ENCODE results near the gene SMCO1. TPM values are rescaled to one million over a fixed set of nuclear protein-coding genes. Genes with fewer than 3 reads are reported as not detected.

Gene SMCO1
- total RNA-seq, 1 donor from 2014 or later = not detected

GRCh38 chr3:196498297-196498696, 16.8 kb downstream of the SMCO1 start:
- H3K36me3 Mint-ChIP-seq (ENCODE audit: insufficient read depth) = peaks cover 4% of the 10 kb centered on the region

GRCh38 chr3:196496183-196496582, 19.0 kb downstream of the SMCO1 start:
- peaks cover 11% of the 10 kb centered on the region for H3K4me1 Mint-ChIP-seq (ENCODE audit: low read depth)
- H3K9me3 Mint-ChIP-seq (ENCODE audit: low read depth) = no peaks in the 10 kb centered on the region
- peaks cover 4% of the 10 kb centered on the region for H3K36me3 Mint-ChIP-seq (ENCODE audit: insufficient read depth)
- H3K27ac Mint-ChIP-seq = no peak overlapping the region
- DNase-seq (ENCODE audit: low spot score, unreplicated experiment) = no peak
- H3K27me3 Mint-ChIP-seq = no peaks in the 10 kb centered on the region
- H3K4me3 Mint-ChIP-seq (ENCODE audit: low read depth) = no peak overlapping the region
- TF ChIP-seq, protein P1, sequence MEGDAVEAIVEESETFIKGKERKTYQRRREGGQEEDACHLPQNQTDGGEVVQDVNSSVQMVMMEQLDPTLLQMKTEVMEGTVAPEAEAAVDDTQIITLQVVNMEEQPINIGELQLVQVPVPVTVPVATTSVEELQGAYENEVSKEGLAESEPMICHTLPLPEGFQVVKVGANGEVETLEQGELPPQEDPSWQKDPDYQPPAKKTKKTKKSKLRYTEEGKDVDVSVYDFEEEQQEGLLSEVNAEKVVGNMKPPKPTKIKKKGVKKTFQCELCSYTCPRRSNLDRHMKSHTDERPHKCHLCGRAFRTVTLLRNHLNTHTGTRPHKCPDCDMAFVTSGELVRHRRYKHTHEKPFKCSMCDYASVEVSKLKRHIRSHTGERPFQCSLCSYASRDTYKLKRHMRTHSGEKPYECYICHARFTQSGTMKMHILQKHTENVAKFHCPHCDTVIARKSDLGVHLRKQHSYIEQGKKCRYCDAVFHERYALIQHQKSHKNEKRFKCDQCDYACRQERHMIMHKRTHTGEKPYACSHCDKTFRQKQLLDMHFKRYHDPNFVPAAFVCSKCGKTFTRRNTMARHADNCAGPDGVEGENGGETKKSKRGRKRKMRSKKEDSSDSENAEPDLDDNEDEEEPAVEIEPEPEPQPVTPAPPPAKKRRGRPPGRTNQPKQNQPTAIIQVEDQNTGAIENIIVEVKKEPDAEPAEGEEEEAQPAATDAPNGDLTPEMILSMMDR (IDR thresholded peaks at IDR 0.05; ENCODE audit: unreplicated experiment) = no peak

More at GRCh38 chr3:196498297-196498696, 16.8 kb downstream of the SMCO1 start:
- Mint-ChIP-seq H3K4me1 (ENCODE audit: low read depth) (peaks cover 16% of the 10 kb centered on the region), H3K27ac (no peak overlapping the region), H3K27me3 (no peaks in the 10 kb centered on the region), H3K9me3 (ENCODE audit: low read depth) (no peaks in the 10 kb centered on the region), H3K4me3 (ENCODE audit: low read depth) (no peak overlapping the region)
- no peak for DNase-seq (ENCODE audit: low spot score, unreplicated experiment)
- TF ChIP-seq, protein P1 (IDR thresholded peaks at IDR 0.05; ENCODE audit: unreplicated experiment) = no peak

DNA sequence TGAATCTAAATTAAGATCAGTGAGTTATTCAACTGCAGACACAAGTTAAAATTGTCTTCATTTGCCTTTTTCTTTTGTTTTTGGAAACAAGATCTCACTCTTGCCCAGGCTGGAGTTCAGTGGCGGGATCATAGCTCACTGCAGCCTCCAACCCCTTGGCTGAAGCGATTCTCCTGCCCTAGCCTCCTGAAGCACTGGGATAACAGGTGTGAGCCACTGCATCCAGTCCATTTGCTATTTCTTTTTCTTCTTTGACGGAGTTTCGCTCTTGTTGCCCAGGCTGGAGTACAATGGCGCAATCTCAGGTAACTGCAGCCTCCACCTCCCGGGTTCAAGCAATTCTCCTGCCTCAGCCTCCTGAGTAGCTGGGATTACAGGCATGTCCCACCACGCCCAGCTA, 21.9 kb downstream of the SMCO1 start:
- no peak for DNase-seq (ENCODE audit: low spot score, unreplicated experiment)
- no peaks in the 10 kb centered on the region for H3K9me3 Mint-ChIP-seq (ENCODE audit: low read depth)
- peaks cover under 1% of the 10 kb centered on the region for H3K36me3 Mint-ChIP-seq (ENCODE audit: insufficient read depth)
- H3K27ac Mint-ChIP-seq = no peak overlapping the region
- H3K4me1 Mint-ChIP-seq (ENCODE audit: low read depth) = no peaks in the 10 kb centered on the region
- no peaks in the 10 kb centered on the region for H3K27me3 Mint-ChIP-seq
- TF ChIP-seq, protein P1 (IDR thresholded peaks at IDR 0.05; ENCODE audit: unreplicated experiment) = no peak
- H3K4me3 Mint-ChIP-seq (ENCODE audit: low read depth) = no peak overlapping the region

DNA sequence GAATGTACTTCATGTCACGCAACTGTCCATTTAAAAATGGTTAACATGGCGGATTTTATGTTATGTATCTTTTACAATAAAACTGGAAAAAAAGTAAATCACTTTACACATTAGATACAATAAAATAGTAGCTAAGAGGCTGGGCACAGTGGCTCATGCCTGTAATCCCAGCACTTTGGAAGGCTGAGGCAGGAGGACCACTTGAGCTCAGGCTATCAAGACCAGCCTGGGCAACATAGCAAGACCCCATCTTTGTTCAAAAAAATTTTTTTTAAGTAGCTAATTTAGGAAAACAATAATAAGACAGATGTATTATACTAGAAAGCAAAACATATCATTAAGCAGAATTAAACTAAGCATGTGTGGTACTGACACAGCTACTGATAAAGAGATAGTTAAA, 23.1 kb downstream of the SMCO1 start:
- DNase-seq (ENCODE audit: low spot score, unreplicated experiment) = no peak
- TF ChIP-seq, protein P1 (IDR thresholded peaks at IDR 0.05; ENCODE audit: unreplicated experiment) = no peak
- no peak overlapping the region for H3K4me3 Mint-ChIP-seq (ENCODE audit: low read depth)
- peaks cover 3% of the 10 kb centered on the region for H3K36me3 Mint-ChIP-seq (ENCODE audit: insufficient read depth)
- H3K4me1 Mint-ChIP-seq (ENCODE audit: low read depth) = no peaks in the 10 kb centered on the region
- no peaks in the 10 kb centered on the region for H3K9me3 Mint-ChIP-seq (ENCODE audit: low read depth)
- H3K27me3 Mint-ChIP-seq = no peaks in the 10 kb centered on the region
- H3K27ac Mint-ChIP-seq = no peak overlapping the region

GRCh38 chr3:196489747-196490146, 25.4 kb downstream of the SMCO1 start:
- no peak overlapping the region for H3K4me3 Mint-ChIP-seq (ENCODE audit: low read depth)
- no peak for DNase-seq (ENCODE audit: low spot score, unreplicated experiment)
- H3K36me3 Mint-ChIP-seq (ENCODE audit: insufficient read depth) = peaks cover 8% of the 10 kb centered on the region
- no peaks in the 10 kb centered on the region for H3K9me3 Mint-ChIP-seq (ENCODE audit: low read depth)
- TF ChIP-seq, protein P1 (IDR thresholded peaks at IDR 0.05; ENCODE audit: unreplicated experiment) = no peak
- H3K4me1 Mint-ChIP-seq (ENCODE audit: low read depth) = no peaks in the 10 kb centered on the region
- H3K27me3 Mint-ChIP-seq = no peaks in the 10 kb centered on the region
- H3K27ac Mint-ChIP-seq = no peak overlapping the region
